Neural cell (in vitro differentiated cells): ENCODE measurements around the gene NAA38.

Source experiments
- POLR2AphosphoS5 ChIP-seq: IDR thresholded peaks from 2 replicates; pipeline ENCODE4 v1.6.1; 2012
- TAF1 ChIP-seq: IDR thresholded peaks from 2 replicates; pipeline ENCODE4 v1.6.1; 2012; ENCODE audit warnings: low read depth
- TF ChIP-seq, protein P1 (sequence below): fragments of 450-650 bp; IDR thresholded peaks from 2 replicates; pipeline ENCODE4 v1.5.1; 2014; ENCODE audit warnings: antibody characterized with exemption, mild to moderate bottlenecking, moderate library complexity; ENCODE audit not compliant: poor library complexity, severe bottlenecking

DNA sequence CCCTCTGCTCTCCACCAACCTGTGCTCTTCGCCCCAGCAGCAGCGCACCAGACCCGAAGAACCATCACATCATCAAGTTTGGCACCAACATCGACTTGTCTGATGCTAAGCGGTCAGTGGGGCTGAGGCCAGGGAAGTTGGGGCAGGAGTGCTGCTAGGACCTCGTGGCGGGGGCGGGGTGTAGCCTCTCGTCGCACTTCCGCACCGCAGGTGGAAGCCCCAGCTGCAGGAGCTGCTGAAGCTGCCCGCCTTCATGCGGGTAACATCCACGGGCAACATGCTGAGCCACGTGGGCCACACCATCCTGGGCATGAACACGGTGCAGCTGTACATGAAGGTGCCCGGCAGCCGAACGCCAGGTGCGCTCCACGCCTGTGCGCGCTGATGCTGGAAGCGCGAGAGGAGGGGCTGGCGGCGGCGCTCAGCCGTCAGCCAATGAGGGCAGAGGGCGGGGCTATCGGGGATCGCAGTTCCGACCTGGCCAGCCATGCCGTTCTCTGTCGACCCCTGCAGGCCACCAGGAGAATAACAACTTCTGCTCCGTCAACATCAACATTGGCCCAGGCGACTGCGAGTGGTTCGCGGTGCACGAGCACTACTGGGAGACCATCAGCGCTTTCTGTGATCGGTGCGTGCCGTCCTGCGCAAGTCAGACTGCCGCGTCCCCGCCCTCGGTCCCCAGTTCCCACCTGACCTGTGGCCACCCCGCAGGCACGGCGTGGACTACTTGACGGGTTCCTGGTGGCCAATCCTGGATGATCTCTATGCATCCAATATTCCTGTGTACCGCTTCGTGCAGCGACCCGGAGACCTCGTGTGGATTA is 5.7 kb downstream of the NAA38 start:
- no peak for TF ChIP-seq POLR2AphosphoS5
- TF ChIP-seq TAF1 = no peak
- TF ChIP-seq, protein P1, sequence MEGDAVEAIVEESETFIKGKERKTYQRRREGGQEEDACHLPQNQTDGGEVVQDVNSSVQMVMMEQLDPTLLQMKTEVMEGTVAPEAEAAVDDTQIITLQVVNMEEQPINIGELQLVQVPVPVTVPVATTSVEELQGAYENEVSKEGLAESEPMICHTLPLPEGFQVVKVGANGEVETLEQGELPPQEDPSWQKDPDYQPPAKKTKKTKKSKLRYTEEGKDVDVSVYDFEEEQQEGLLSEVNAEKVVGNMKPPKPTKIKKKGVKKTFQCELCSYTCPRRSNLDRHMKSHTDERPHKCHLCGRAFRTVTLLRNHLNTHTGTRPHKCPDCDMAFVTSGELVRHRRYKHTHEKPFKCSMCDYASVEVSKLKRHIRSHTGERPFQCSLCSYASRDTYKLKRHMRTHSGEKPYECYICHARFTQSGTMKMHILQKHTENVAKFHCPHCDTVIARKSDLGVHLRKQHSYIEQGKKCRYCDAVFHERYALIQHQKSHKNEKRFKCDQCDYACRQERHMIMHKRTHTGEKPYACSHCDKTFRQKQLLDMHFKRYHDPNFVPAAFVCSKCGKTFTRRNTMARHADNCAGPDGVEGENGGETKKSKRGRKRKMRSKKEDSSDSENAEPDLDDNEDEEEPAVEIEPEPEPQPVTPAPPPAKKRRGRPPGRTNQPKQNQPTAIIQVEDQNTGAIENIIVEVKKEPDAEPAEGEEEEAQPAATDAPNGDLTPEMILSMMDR = peak; percentile 98
